ENCODE measurements around the gene CENPP.

- TF ChIP-seq YY1 (IDR thresholded peaks at IDR 0.05; ENCODE audit: insufficient read depth, insufficient read length) (no peak), SUZ12 (IDR thresholded peaks at IDR 0.05; ENCODE audit: extremely low read depth, insufficient read depth, insufficient read length) (no peak), ZNF274 (IDR thresholded peaks at IDR 0.05; ENCODE audit: low read depth, low read length) (no peak)
Observed at GRCh38 chr9:92312887-92313623, 12.7 kb upstream of the CENPP start.
